Testis (tissue), 3 donors: ENCODE measurements around the gene BCL2L15. TPM values are rescaled to one million over a fixed set of nuclear protein-coding genes. Genes with fewer than 3 reads are reported as not detected.
"Not testable (repeated sequence)": the region's sequence is repeated elsewhere in the genome, so short reads cannot be mapped to it uniquely, and the experiment has no call there.

ENCODE experiments used
- DNase-seq: peaks from one replicate; pipeline ENCODE4 v3.0.0-alpha.2; 2019
- H3K27ac ChIP-seq, 2 donors: fragments of 200-600 bp; sonication (generic); one replicate each; pipeline ENCODE4 v1.5.1; 2019
- H3K27me3 ChIP-seq: fragments of 200-600 bp; sonication (generic); one replicate; pipeline ENCODE4 v1.5.1; 2019
- H3K36me3 ChIP-seq: fragments of 200-600 bp; sonication (generic); one replicate; pipeline ENCODE4 v1.5.1; 2017; ENCODE audit warnings: low read depth; ENCODE audit errors: missing control alignments
- H3K4me1 ChIP-seq: fragments of 200-600 bp; sonication (generic); one replicate; pipeline ENCODE4 v1.5.1; 2019
- H3K4me3 ChIP-seq, 2 donors: fragments of 200-600 bp; sonication (generic); one replicate each; pipeline ENCODE4 v1.5.1; 2017 to 2019
- H3K9me3 ChIP-seq: fragments of 200-600 bp; sonication (generic); one replicate; pipeline ENCODE4 v1.5.1; 2017
- CTCF ChIP-seq, 3 experiments: fragments of 450-650 bp in 2 of 3; fragments of 200-600 bp in 1 of 3; sonication (generic) in 1 of 3; IDR thresholded peaks; one replicate each; pipeline ENCODE4 v1.5.1; 2016 to 2019; ENCODE audit warnings: antibody characterized with exemption in 3 of 3, mild to moderate bottlenecking in 2 of 3, moderate library complexity in 1 of 3
- POLR2A ChIP-seq: fragments of 450-650 bp; IDR thresholded peaks from one replicate; pipeline ENCODE4 v1.6.1; 2017; ENCODE audit warnings: antibody characterized with exemption, mild to moderate bottlenecking, moderate library complexity
- WGBS, 2 donors: methylation state at CpG; one replicate each; pipeline ENCODE4 v1.1.5; 2018; 5-methylcytosine and 5-hydroxymethylcytosine counted together
- intact Hi-C: fragments of 100-400 bp; cut with DNase I; formaldehyde crosslinking; loops from one replicate; pipeline ENCODE4 v1.15.1; 2023; ENCODE audit warnings: low total_unique reads
- polyA plus RNA-seq: library from polyadenylated mRNA; stranded (reverse); fragments of 350-450 nt; fragmentation: Illumina TruSeq; extraction: RNeasy Lipid Tissue Mini Kit (QIAGEN cat#74804); gene quantifications from one replicate; pipeline ENCODE4 v1.2.3, GENCODE V29; 2014; ENCODE audit warnings: low read depth, low replicate concordance; ENCODE audit not compliant: insufficient read depth
- total RNA-seq, 2 donors: library from RNA; depleted of rRNA; stranded (reverse); fragments of >200 nt; gene quantifications; one replicate each; pipeline ENCODE4 v1.2.3, GENCODE V29; 2016

The BCL2L15 gene
- total and polyA plus RNA-seq, 3 donors from 2014 or later = 0.68 to 2.3 (median 0.87) TPM

DNA sequence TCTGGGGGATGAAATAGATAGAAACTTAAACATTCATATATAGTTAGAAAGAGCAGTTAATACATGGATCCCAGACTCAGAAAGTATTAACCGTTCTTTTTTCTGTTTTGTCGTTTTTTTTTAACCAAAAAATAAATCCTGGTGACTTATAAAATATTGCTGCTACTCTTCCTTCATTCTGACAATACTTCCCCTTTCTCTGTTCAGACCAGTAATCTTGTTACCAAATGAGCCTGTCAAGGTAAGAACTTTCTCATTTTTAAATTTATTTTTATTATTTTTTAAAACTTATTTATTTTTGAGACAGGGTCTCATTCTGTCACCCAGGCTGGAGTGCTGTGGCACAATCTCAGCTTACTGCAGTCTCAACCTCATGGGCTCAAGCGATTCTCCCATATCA lies 29.6 kb downstream of the BCL2L15 start:
- no peaks in the 10 kb centered on the region for H3K36me3 ChIP-seq
- DNase-seq = no peak
- TF ChIP-seq POLR2A = no peak
- TF ChIP-seq CTCF (IDR thresholded peaks at IDR 0.05) = no peak
- intact Hi-C loops = no loop called here
- WGBS, 2 donors = 75 to 87% methylated on average over 3 of the region's 3 CpGs
- no peak overlapping the region for H3K27ac ChIP-seq
- H3K27me3 ChIP-seq = no peaks in the 10 kb centered on the region
- no peaks in the 10 kb centered on the region for H3K4me1 ChIP-seq
- H3K9me3 ChIP-seq = no peaks in the 10 kb centered on the region
- H3K4me3 ChIP-seq = no peak overlapping the region

DNA sequence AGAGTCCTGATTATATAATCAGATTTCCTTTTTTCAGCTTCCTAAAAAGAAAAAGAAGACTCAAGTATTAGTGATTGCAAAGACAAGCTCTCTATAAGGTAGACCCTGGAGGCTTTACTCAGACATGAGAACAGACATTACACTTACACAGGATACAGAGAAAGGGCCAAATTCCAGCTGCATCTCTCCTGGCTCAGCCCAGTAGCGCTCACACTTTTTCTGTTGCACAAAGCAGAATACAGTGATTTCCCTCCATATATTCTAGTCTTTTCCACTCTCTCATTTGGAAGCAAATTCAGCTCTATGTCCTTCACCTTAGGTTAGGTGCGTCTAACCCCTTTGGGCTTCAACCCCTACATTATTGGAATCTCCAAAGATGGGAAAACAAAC lies 31.0 kb downstream of the BCL2L15 start:
- no peak overlapping the region for H3K4me3 ChIP-seq
- no peaks in the 10 kb centered on the region for H3K9me3 ChIP-seq
- intact Hi-C loops = no loop called here
- no peaks in the 10 kb centered on the region for H3K4me1 ChIP-seq
- no peaks in the 10 kb centered on the region for H3K27me3 ChIP-seq
- TF ChIP-seq POLR2A (no peak), CTCF (IDR thresholded peaks at IDR 0.05) (no peak)
- no peak for DNase-seq
- WGBS, 2 donors = 94 to 98% methylated on average over 2 of the region's 2 CpGs
- H3K27ac ChIP-seq = no peak overlapping the region
- no peaks in the 10 kb centered on the region for H3K36me3 ChIP-seq

DNA sequence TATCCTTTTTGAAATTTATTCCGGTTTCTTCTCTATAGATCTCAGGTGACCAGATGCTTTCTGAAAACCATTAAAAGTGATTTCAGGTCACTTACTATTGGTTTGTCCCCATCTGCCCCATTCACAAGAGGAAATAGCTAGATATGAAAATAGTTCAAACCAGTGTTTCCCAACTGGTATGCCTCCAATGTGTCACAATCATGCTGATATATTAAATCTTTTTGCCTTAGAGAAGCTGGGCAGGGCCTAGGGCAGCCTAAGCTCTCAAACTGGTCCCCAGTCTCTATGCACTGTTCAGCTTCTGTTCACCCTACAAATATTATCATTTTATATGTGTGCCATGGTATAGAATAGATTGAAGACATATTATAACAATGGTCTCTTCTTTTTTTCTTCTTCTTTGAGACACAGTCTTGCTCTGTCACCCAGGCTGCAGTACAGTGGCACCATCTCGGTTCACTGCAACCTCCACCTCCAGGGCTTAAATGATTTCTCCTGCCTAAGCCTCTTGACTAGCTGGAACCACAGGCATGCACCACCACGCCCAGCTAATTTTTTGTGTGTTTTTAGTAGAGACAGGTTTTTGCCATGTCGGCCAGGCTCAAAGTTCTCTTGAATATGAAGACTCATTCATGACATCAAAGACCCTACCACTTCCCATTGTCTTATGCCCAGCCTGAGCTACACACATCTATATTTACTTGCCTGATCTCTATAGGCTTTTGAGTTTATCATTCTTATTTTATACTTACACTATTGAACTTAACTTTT lies 31.6 kb downstream of the BCL2L15 start:
- Histone ChIP-seq H3K27me3 (no peaks in the 10 kb centered on the region), H3K4me1 (no peaks in the 10 kb centered on the region), H3K9me3 (no peaks in the 10 kb centered on the region), H3K36me3 (no peaks in the 10 kb centered on the region), H3K4me3 (no peak overlapping the region), H3K27ac (no peak overlapping the region)
- 94 to 96% methylated on average over 4 of the region's 4 CpGs for whole genome bisulfite sequencing, 2 donors
- no peak for DNase-seq
- intact Hi-C loops = no loop called here
- no peak for TF ChIP-seq CTCF (IDR thresholded peaks at IDR 0.05)
- TF ChIP-seq POLR2A = no peak

DNA sequence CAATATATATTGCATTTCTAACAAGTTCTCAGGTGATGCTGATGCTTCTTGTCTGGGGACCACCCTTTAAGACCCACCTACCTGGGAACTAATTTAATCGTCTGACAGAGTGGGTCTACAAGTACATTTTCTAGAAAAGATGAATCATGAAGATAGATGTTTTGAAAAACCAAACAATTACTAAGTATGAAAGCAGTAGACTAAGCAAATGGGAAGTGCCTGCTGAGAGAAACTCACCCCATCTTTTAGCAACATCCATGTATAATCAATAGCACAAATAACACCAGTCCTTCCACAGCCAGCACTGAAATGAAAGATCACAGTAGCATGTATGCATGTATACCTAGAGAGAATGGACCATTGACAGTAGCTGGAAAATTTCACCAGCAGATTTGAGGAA lies 33.1 kb downstream of the BCL2L15 start:
- Histone ChIP-seq H3K36me3 (no peaks in the 10 kb centered on the region), H3K27me3 (no peaks in the 10 kb centered on the region), H3K27ac (no peak overlapping the region), H3K4me3 (no peak overlapping the region), H3K4me1 (no peaks in the 10 kb centered on the region), H3K9me3 (no peaks in the 10 kb centered on the region)
- no peak for DNase-seq
- TF ChIP-seq CTCF (IDR thresholded peaks at IDR 0.05) = no peak
- no peak for TF ChIP-seq POLR2A
- 92 to 95% methylated on average over 1 of the region's 1 CpG for WGBS, 2 donors
- intact Hi-C loops = no loop called here

DNA sequence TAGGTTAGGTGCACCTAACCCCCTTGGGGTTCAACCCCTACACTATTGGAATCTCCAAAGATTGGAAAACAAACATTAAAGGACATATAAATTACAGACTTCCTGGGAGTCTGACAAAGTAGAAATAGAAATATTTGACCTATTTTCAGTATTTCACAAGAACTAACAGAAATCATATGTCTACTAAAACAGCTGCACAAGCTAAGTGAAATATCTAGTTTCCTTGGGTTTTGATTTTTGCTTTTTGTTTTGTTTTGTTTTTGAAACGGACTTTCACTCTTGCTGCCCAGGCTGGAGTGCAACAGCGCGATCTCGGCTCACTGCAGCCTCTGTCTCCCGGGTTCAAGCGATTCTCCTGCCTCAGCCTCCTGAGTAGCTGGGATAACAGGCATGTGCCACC lies 34.7 kb downstream of the BCL2L15 start:
- H3K4me3 ChIP-seq, H3K27ac ChIP-seq, H3K4me1 ChIP-seq, H3K36me3 ChIP-seq, intact Hi-C loops, DNase-seq, H3K27me3 ChIP-seq, H3K9me3 ChIP-seq: not testable (repeated sequence)
- WGBS, 2 donors = 76 to 78% methylated on average over 6 of the region's 6 CpGs
